ENCODE results near the gene OTUB2.

The OTUB2 gene

DNA sequence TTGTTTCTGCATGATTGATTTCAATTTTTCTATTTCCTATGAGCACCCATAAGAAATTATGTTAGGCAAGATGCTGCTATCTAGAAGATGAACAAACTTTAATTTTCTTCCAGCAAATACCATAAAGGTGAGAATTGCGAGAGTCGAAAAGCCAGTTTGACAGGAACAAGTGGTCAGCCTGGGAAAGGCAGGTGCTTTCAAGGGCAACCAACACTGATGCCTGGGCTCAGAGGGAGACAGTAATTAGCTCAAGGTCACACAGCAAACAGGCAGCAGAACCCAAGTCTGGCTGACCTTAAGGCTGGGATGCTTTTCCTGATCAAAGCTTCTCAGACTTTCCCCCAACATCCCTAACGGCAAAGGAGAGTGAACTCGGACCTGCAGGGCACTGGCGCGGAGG, 6.8 kb upstream of the OTUB2 start:
- H3K79me2 ChIP-seq = no peaks in the 10 kb centered on the region
- no peaks in the 10 kb centered on the region for H3K9me3 ChIP-seq (ENCODE audit: control insufficient read depth, low read length)
- H3K4me3 ChIP-seq (ENCODE audit: low read depth, low read length) = no peak overlapping the region
- no peaks in the 10 kb centered on the region for H3K36me3 ChIP-seq (ENCODE audit: control insufficient read depth, insufficient read depth, low read length)
- no peak overlapping the region for H3K27ac ChIP-seq
- no peaks in the 10 kb centered on the region for H3K27me3 ChIP-seq (ENCODE audit: control insufficient read depth, insufficient read depth, low read length)
- H3K4me2 ChIP-seq (ENCODE audit: low read length) = no peak overlapping the region
- H3K9ac ChIP-seq = no peak overlapping the region
- TF ChIP-seq, protein P1, sequence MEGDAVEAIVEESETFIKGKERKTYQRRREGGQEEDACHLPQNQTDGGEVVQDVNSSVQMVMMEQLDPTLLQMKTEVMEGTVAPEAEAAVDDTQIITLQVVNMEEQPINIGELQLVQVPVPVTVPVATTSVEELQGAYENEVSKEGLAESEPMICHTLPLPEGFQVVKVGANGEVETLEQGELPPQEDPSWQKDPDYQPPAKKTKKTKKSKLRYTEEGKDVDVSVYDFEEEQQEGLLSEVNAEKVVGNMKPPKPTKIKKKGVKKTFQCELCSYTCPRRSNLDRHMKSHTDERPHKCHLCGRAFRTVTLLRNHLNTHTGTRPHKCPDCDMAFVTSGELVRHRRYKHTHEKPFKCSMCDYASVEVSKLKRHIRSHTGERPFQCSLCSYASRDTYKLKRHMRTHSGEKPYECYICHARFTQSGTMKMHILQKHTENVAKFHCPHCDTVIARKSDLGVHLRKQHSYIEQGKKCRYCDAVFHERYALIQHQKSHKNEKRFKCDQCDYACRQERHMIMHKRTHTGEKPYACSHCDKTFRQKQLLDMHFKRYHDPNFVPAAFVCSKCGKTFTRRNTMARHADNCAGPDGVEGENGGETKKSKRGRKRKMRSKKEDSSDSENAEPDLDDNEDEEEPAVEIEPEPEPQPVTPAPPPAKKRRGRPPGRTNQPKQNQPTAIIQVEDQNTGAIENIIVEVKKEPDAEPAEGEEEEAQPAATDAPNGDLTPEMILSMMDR (IDR thresholded peaks at IDR 0.05) = no peak
- H3K4me1 ChIP-seq = no peaks in the 10 kb centered on the region
- no peak overlapping the region for H2AFZ ChIP-seq

DNA sequence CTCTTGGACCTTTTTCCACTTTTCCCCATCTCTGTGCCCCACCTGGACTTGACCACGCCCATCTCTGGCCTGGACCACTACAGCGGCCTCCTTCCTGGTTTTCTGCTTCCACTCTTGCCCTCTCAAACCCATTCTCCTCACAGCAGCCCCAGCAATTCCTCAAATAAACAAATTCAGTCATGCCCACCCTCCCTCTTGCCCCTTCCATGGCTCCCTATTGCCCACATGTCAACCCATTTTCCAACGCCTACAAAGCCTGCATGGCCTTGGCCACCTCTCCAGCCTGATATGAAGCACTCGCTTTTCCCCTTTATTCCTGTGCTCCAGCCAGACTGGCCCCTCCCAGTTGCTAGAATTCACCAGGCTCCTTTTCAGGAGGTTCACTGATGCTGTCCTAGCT, 5.9 kb upstream of the OTUB2 start:
- no peak overlapping the region for H2AFZ ChIP-seq
- H3K9me3 ChIP-seq (ENCODE audit: control insufficient read depth, low read length) = no peaks in the 10 kb centered on the region
- no peaks in the 10 kb centered on the region for H3K27me3 ChIP-seq (ENCODE audit: control insufficient read depth, insufficient read depth, low read length)
- no peaks in the 10 kb centered on the region for H3K36me3 ChIP-seq (ENCODE audit: control insufficient read depth, insufficient read depth, low read length)
- no peak overlapping the region for H3K4me2 ChIP-seq (ENCODE audit: low read length)
- H3K9ac ChIP-seq = no peak overlapping the region
- TF ChIP-seq, protein P1 (IDR thresholded peaks at IDR 0.05) = no peak
- no peak overlapping the region for H3K4me3 ChIP-seq (ENCODE audit: low read depth, low read length)
- no peak overlapping the region for H3K27ac ChIP-seq
- H3K4me1 ChIP-seq = no peaks in the 10 kb centered on the region
- no peaks in the 10 kb centered on the region for H3K79me2 ChIP-seq

- no peaks in the 10 kb centered on the region for H3K79me2 ChIP-seq
- no peaks in the 10 kb centered on the region for H3K27me3 ChIP-seq (ENCODE audit: control insufficient read depth, insufficient read depth, low read length)
- TF ChIP-seq, protein P1 (IDR thresholded peaks at IDR 0.05) = no peak
- H3K4me2 ChIP-seq (ENCODE audit: low read length) = no peak overlapping the region
- no peak overlapping the region for H3K4me3 ChIP-seq (ENCODE audit: low read depth, low read length)
- H3K4me1 ChIP-seq = no peaks in the 10 kb centered on the region
- H3K9me3 ChIP-seq (ENCODE audit: control insufficient read depth, low read length) = no peaks in the 10 kb centered on the region
- H3K9ac ChIP-seq = no peak overlapping the region
- H3K27ac ChIP-seq = no peak overlapping the region
- H3K36me3 ChIP-seq (ENCODE audit: control insufficient read depth, insufficient read depth, low read length) = no peaks in the 10 kb centered on the region
- H2AFZ ChIP-seq = no peak overlapping the region
These were observed 5.1 kb upstream of the OTUB2 start for GRCh38 chr14:94021001-94021400.

- TF ChIP-seq, protein P1 (IDR thresholded peaks at IDR 0.05) = no peak
- no peaks in the 10 kb centered on the region for H3K9me3 ChIP-seq (ENCODE audit: control insufficient read depth, low read length)
- H3K4me2 ChIP-seq (ENCODE audit: low read length) = no peak overlapping the region
- H3K4me1 ChIP-seq = no peaks in the 10 kb centered on the region
- no peak overlapping the region for H3K4me3 ChIP-seq (ENCODE audit: low read depth, low read length)
- no peaks in the 10 kb centered on the region for H3K27me3 ChIP-seq (ENCODE audit: control insufficient read depth, insufficient read depth, low read length)
- no peak overlapping the region for H3K9ac ChIP-seq
- H3K79me2 ChIP-seq = no peaks in the 10 kb centered on the region
- H3K36me3 ChIP-seq (ENCODE audit: control insufficient read depth, insufficient read depth, low read length) = no peaks in the 10 kb centered on the region
- no peak overlapping the region for H2AFZ ChIP-seq
- H3K27ac ChIP-seq = no peak overlapping the region
These were observed 4.6 kb upstream of the OTUB2 start for GRCh38 chr14:94021416-94022157.

Data from parathyroid adenoma (tissue), 2 donors.